Activated CD4-positive, CD25-positive, alpha-beta regulatory T cell treated with anti-CD3 and anti-CD28 coated beads, Interleukin-2, amount 50 U/mL, for 72 hours (primary cell): Measurements from ENCODE around the gene DPEP2NB.
"Not testable (repeated sequence)": the region's sequence is repeated elsewhere in the genome, so short reads cannot be mapped to it uniquely, and the experiment has no call there.

Source experiments
- DNase-seq: peaks from one replicate; pipeline ENCODE4 v3.0.0; 2021

Gene DPEP2NB

GRCh38 chr16:68009872-68010271 is 5.8 kb downstream of the DPEP2NB start:
- DNase-seq = not testable (repeated sequence)

- no peak for DNase-seq
These were observed 6.5 kb downstream of the DPEP2NB start for GRCh38 chr16:68009157-68009735.

- DNase-seq = peak; percentile 52
These were observed 9.9 kb downstream of the DPEP2NB start for GRCh38 chr16:68005786-68006286.

GRCh38 chr16:68005211-68005610 is 10.5 kb downstream of the DPEP2NB start:
- DNase-seq = no peak

- DNase-seq = no peak
These were observed 12.7 kb downstream of the DPEP2NB start for GRCh38 chr16:68003031-68003430.

- DNase-seq = no peak
These were observed 15.3 kb downstream of the DPEP2NB start for GRCh38 chr16:68000450-68000849.

GRCh38 chr16:67999985-68000384 is 15.7 kb downstream of the DPEP2NB start:
- no peak for DNase-seq

- not testable (repeated sequence) for DNase-seq
These were observed 16.7 kb downstream of the DPEP2NB start, which contains the start of gene DPEP2 for GRCh38 chr16:67998779-67999688. DPEP2 (minus strand) TSS chr16:67999484; CDS start chr16:67993212, 6,272 bp downstream.

GRCh38 chr16:67998231-67998778 is 17.4 kb downstream of the DPEP2NB start:
- not testable (repeated sequence) for DNase-seq

- no peak for DNase-seq
These were observed 19.0 kb downstream of the DPEP2NB start for GRCh38 chr16:67996666-67997065.

- DNase-seq = no peak
These were observed 20.3 kb downstream of the DPEP2NB start for GRCh38 chr16:67995423-67995822.

GRCh38 chr16:67994040-67994408 is 21.7 kb downstream of the DPEP2NB start:
- not testable (repeated sequence) for DNase-seq

GRCh38 chr16:67993207-67994039 is 22.3 kb downstream of the DPEP2NB start:
- peak; percentile 92 for DNase-seq

GRCh38 chr16:67992661-67993206 is 23.0 kb downstream of the DPEP2NB start:
- no peak for DNase-seq

- DNase-seq = no peak
These were observed 25.7 kb downstream of the DPEP2NB start for GRCh38 chr16:67990018-67990386.

- DNase-seq = no peak
These were observed 26.2 kb downstream of the DPEP2NB start for GRCh38 chr16:67989322-67990017.

GRCh38 chr16:67988675-67989074 is 27.0 kb downstream of the DPEP2NB start:
- DNase-seq = no peak

GRCh38 chr16:67987460-67988160 is 28.1 kb downstream of the DPEP2NB start:
- no peak for DNase-seq

- no peak for DNase-seq
These were observed 28.8 kb downstream of the DPEP2NB start for GRCh38 chr16:67986949-67987348.

- no peak for DNase-seq
These were observed 33.6 kb downstream of the DPEP2NB start for GRCh38 chr16:67982011-67982696.
